Gastroesophageal sphincter (tissue), 2 donors: ENCODE results near the gene SEPTIN10.

ENCODE experiments used
- EP300 ChIP-seq: sonication (generic); formaldehyde crosslinking; IDR thresholded peaks from one replicate; pipeline ENCODE4 v1.6.1; 2017; ENCODE audit warnings: antibody characterized with exemption, mild to moderate bottlenecking
- POLR2AphosphoS5 ChIP-seq: sonication (generic); formaldehyde crosslinking; IDR thresholded peaks from one replicate; pipeline ENCODE4 v1.6.1; 2017; ENCODE audit warnings: antibody characterized with exemption

- TF ChIP-seq POLR2AphosphoS5 = no peak
- no peak for TF ChIP-seq EP300
These were observed 86.7 kb downstream of the SEPTIN10 start for GRCh38 chr2:109527079-109527478.
